NCI-H2107 treated with DMSO at 0.1 percent for 48 hours (cell line): ENCODE measurements around the gene IL25.
"Not testable (repeated sequence)": the region's sequence is repeated elsewhere in the genome, so short reads cannot be mapped to it uniquely, and the experiment has no call there.

Experiments
- DNase-seq: peaks from one replicate; lab custom pipeline; 2025; ENCODE audit not compliant: unreplicated experiment; lab: John Stamatoyannopoulos, UW

The IL25 gene

GRCh38 chr14:23407516-23408306, 35.1 kb downstream of the IL25 start, which contains the start of gene MYH6:
Gene MYH6, minus strand, starts transcription at chr14:23408273. Its CDS starts 1,050 bp downstream, at chr14:23407223.
- DNase-seq, result no peak

DNA sequence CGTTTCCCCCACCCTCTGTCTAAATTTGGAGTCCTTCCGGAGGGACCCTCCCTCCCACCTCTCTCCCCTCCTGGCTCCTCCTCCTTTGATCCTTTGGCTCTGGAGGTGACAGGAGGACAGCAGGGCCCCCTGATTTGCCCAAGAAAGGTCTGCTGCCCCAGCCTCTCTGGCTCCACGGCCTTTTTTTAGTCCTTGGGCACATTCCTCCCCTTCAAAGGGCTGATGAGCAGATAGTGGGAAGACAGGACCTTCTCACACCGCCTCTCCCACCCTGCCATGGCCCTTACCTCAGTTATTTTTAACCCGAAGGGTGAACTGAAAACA, 35.7 kb downstream of the IL25 start:
- no peak for DNase-seq

DNA sequence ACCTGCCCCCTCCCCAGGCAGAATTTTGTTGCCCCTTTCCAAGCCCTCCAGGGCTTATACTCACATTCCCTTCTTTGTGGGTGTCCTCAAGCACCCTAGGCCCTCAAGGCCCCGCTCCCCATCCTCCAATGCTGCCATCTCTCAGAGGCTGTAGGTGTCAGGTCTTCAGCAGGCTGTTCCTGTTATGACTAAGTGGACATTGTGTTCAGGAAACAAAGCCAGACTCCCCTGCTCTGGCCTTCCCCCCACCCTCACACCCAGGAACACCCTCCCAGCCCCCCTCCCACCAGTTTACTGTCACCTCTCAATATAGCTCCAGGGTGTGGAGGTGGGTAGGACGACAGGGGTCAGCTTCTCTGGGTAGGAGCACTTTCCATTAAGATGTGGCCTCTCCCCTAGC, 36.9 kb downstream of the IL25 start:
- DNase-seq, result no peak

DNA sequence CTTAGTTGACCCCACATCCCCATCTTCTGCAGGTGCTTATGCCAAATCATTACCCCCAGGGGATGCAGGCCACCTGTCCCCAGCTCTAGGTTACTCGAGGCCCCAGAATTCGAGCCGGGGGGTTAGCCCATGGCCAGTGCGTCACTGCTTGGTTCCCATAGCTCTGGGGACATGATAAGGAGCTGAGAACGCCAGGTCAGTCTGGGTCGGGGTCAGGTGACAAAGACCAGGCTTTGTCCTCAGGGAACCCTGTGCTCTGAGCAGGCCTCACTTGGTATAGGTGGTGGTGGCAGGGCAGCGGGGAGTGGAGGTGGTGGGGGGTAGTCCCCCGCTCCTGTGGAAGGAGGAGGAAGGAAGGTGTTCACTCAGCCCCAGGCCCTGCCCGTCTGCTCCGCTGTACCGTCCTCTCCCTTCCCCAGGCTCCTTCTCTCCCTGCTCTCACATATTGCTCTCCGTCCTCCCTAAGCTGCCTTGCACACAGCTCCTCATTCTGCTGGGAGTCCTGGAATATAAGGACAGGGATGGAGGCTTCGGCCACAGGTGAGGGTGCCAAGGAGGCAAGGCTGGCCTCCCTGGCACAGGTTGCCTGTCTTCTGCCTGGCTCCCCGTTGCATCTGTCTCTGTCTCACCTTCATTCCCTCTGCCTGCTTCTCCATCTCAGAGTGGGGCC, 37.5 kb downstream of the IL25 start:
- DNase-seq, result no peak

GRCh38 chr14:23411563-23412525, 39.2 kb downstream of the IL25 start:
- no peak for DNase-seq

DNA sequence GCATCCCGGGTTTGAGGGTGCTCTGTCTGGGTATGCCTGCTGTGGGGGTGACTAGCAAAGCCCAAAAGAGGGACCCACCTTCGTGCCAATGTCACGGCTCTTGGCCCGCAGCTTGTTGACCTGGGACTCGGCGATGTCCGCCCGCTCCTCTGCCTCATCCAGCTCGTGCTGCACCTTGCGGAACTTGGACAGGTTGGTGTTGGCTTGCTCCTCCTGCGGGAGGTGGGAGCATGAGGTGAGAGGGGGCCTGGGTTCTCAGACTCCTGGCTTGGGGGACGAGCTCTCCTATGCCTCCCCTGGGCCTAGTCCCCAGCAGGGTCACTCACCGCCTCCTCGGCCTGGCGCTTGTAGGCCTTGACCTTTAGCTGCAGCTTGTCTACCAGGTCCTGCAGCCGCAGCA, 41.1 kb downstream of the IL25 start:
- no peak for DNase-seq

DNA sequence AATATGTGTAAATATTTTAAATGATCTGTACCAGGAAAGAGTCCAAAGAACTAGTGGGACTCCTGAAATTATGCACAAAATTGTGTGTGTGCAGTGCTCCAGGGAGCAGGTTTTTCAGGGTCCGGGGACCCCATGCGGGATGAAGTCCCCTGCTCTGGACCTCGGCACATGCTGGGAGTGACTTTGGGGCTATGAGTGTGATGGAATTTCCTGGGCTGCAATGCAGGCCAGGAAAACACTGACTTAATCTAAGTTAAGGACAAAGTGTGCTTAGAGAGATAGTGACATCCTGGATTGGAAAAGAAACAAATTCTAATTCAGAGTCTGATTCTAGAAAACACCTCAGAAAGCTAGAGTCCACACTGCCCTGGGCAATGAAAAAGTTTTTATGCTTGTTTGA, 41.6 kb downstream of the IL25 start:
- DNase-seq, result no peak

GRCh38 chr14:23414906-23415820, 42.6 kb downstream of the IL25 start:
- DNase-seq, result no peak

GRCh38 chr14:23415821-23416778, 43.5 kb downstream of the IL25 start:
- no peak for DNase-seq

GRCh38 chr14:23416801-23417200, 44.2 kb downstream of the IL25 start:
- no peak for DNase-seq

- not testable (repeated sequence) for DNase-seq
Measured at GRCh38 chr14:23417269-23417668, 44.7 kb downstream of the IL25 start.

DNA sequence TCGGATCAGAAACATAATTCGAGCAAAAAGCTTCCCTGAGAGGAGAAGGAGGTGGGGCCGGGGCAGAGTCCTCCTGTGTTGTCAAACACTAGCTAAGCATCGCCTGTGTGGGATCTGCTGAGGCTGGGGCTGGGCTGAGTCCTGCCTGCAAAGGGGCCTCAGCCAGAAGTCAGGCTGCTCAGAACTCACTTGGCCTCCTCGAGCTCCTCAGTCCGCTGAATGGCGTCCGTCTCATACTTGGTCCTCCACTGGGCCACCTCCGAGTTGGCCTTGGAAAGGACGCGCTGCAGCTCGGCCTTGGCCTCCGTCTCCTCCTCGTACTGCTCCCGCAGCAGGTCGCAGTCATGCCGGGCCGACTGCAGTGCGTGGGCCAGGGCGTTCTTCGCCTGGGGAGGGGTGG, 45.4 kb downstream of the IL25 start:
- no peak for DNase-seq

DNA sequence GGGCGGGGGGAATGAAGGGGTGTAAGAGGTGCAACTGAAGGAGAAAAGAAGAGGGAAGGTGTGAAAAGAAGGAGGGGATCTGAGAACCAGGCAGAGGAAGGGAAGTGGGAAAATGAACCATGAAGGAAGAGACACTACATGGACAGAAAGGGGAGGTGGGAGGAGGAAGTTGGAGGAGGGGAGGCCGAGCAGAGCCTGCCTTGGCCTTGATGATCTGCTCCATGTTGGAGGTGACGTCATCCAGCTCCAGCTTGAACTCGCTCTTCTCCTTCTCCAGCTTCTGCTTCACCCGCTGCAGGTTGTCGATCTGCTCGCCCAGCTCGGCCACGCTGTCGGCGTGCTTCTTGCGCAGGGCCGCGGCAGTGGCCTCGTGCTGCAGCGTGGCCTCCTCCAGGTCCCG, 47.0 kb downstream of the IL25 start:
- not testable (repeated sequence) for DNase-seq

- no peak for DNase-seq
Measured at GRCh38 chr14:23421594-23421993, 49.0 kb downstream of the IL25 start.

DNA sequence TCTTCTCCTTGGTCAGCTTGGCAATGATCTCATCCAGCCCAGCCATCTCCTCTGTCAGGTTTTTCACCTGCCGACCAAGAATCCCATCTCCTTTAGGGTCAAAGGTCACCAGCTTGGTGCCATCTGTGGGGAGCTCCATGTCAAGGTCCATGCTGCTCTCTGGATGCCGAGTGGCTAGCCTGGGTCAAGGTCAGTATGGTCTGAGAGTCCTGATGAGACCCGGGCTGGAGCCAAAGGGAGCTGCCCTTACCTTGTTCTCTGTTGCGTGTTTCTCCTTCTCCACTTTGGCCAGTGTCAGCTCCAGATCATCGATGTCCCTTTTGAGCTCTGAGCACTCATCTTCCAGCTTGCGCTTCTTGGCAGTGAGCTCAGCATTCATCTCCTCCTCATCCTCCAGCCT, 51.0 kb downstream of the IL25 start:
- DNase-seq, result no peak

GRCh38 chr14:23425169-23425568, 52.6 kb downstream of the IL25 start:
- no peak for DNase-seq

GRCh38 chr14:23425798-23426197, 53.2 kb downstream of the IL25 start:
- DNase-seq, result not testable (repeated sequence)
